Measurements from ENCODE around the gene IRF2BP2.
A peak's percentile ranks its signal among the peaks of the same experiment; 100 is the strongest.

The IRF2BP2 gene

GRCh38 chr1:234586892-234587485 lies 23.0 kb downstream of the IRF2BP2 start:
- H3K27ac ChIP-seq, result no peak overlapping the region
- no peak for DNase-seq
- H3K27me3 ChIP-seq (ENCODE audit: insufficient read depth, low read depth, severe bottlenecking), result no peaks in the 10 kb centered on the region
- H3K4me3 ChIP-seq (ENCODE audit: low read depth, low read length), result no peak overlapping the region
- no peaks in the 10 kb centered on the region for H3K36me3 ChIP-seq
- TF ChIP-seq CTCF (IDR thresholded peaks at IDR 0.05; ENCODE audit: low read depth, low read length), result no peak
- H3K9me3 ChIP-seq (ENCODE audit: severe bottlenecking), result no peaks in the 10 kb centered on the region

GRCh38 chr1:234586304-234586703 lies 23.7 kb downstream of the IRF2BP2 start:
- H3K27me3 ChIP-seq (ENCODE audit: insufficient read depth, low read depth, severe bottlenecking), result no peaks in the 10 kb centered on the region
- H3K27ac ChIP-seq, result no peak overlapping the region
- H3K4me3 ChIP-seq (ENCODE audit: low read depth, low read length), result no peak overlapping the region
- TF ChIP-seq CTCF (IDR thresholded peaks at IDR 0.05; ENCODE audit: low read depth, low read length), result no peak
- no peak for DNase-seq
- no peaks in the 10 kb centered on the region for H3K9me3 ChIP-seq (ENCODE audit: severe bottlenecking)
- no peaks in the 10 kb centered on the region for H3K36me3 ChIP-seq

- Histone ChIP-seq H3K27ac (no peak overlapping the region), H3K36me3 (no peaks in the 10 kb centered on the region), H3K9me3 (ENCODE audit: severe bottlenecking) (no peaks in the 10 kb centered on the region), H3K4me3 (ENCODE audit: low read depth, low read length) (no peak overlapping the region), H3K27me3 (ENCODE audit: insufficient read depth, low read depth, severe bottlenecking) (no peaks in the 10 kb centered on the region)
- DNase-seq, result no peak
- TF ChIP-seq CTCF (IDR thresholded peaks at IDR 0.05; ENCODE audit: low read depth, low read length), result no peak
These were observed 24.5 kb downstream of the IRF2BP2 start for GRCh38 chr1:234585330-234586055.

GRCh38 chr1:234584926-234585325 lies 25.1 kb downstream of the IRF2BP2 start:
- H3K9me3 ChIP-seq (ENCODE audit: severe bottlenecking), result peaks cover under 1% of the 10 kb centered on the region
- H3K4me3 ChIP-seq (ENCODE audit: low read depth, low read length), result no peak overlapping the region
- no peak overlapping the region for H3K27ac ChIP-seq
- no peaks in the 10 kb centered on the region for H3K27me3 ChIP-seq (ENCODE audit: insufficient read depth, low read depth, severe bottlenecking)
- TF ChIP-seq CTCF (IDR thresholded peaks at IDR 0.05; ENCODE audit: low read depth, low read length), result 0 out of 2 replicates have a peak, but pooled peaks have one; percentile 11
- no peak for DNase-seq
- H3K36me3 ChIP-seq, result no peaks in the 10 kb centered on the region

- Histone ChIP-seq H3K9me3 (ENCODE audit: severe bottlenecking) (peaks cover 2% of the 10 kb centered on the region), H3K4me3 (ENCODE audit: low read depth, low read length) (no peak overlapping the region), H3K27me3 (ENCODE audit: insufficient read depth, low read depth, severe bottlenecking) (no peaks in the 10 kb centered on the region), H3K36me3 (no peaks in the 10 kb centered on the region), H3K27ac (no peak overlapping the region)
- no peak for TF ChIP-seq CTCF (IDR thresholded peaks at IDR 0.05; ENCODE audit: low read depth, low read length)
- DNase-seq, result no peak
These were observed 25.6 kb downstream of the IRF2BP2 start for GRCh38 chr1:234584420-234584805.

Data from WERI-Rb-1 (cell line).